Measurements from ENCODE around the gene MATCAP1. TPM values are rescaled to one million over a fixed set of nuclear protein-coding genes. Genes with fewer than 3 reads are reported as not detected.

The MATCAP1 gene
- total RNA-seq, 1 experiment from 2014 or later = 16.2 TPM

GRCh38 chr16:67165121-67166078 is 18.4 kb downstream of the MATCAP1 start:
- Histone ChIP-seq H3K27me3 (ENCODE audit: control insufficient read depth, insufficient read depth, low read length) (peaks cover 93% of the 10 kb centered on the region), H3K4me3 (ENCODE audit: insufficient read depth, low read depth, low read length) (peak overlapping the region; percentile 33)
- peak; percentile 81 for DNase-seq

GRCh38 chr16:67164599-67165061 is 19.1 kb downstream of the MATCAP1 start, which contains the start of gene HSF4:
TSS of gene HSF4 (plus strand) at chr16:67164745. CDS start at chr16:67164812, 67 bp downstream.
- no peaks in the 10 kb centered on the region for H3K36me3 ChIP-seq (replicated peaks; ENCODE audit: control insufficient read depth, insufficient read depth, low read length)
- peak; percentile 90 for DNase-seq
- peaks cover 99% of the 10 kb centered on the region for H3K27me3 ChIP-seq (ENCODE audit: control insufficient read depth, insufficient read depth, low read length)
- peak within 1 kb of the TSS; percentile 43 for H3K4me3 ChIP-seq (ENCODE audit: insufficient read depth, low read depth, low read length)

More at GRCh38 chr16:67165121-67166078, 18.4 kb downstream of the MATCAP1 start:
- H3K36me3 ChIP-seq (replicated peaks; ENCODE audit: control insufficient read depth, insufficient read depth, low read length) = no peaks in the 10 kb centered on the region

- H3K4me3 ChIP-seq (ENCODE audit: insufficient read depth, low read depth, low read length) = peak overlapping the region; percentile 43
- peak; percentile 76 for DNase-seq
- no peaks in the 10 kb centered on the region for H3K36me3 ChIP-seq (replicated peaks; ENCODE audit: control insufficient read depth, insufficient read depth, low read length)
- H3K27me3 ChIP-seq (ENCODE audit: control insufficient read depth, insufficient read depth, low read length) = peaks cover 99% of the 10 kb centered on the region
Observed at GRCh38 chr16:67163999-67164558, 19.7 kb downstream of the MATCAP1 start.

- peak overlapping the region; percentile 43 for H3K4me3 ChIP-seq (ENCODE audit: insufficient read depth, low read depth, low read length)
- no peaks in the 10 kb centered on the region for H3K36me3 ChIP-seq (replicated peaks; ENCODE audit: control insufficient read depth, insufficient read depth, low read length)
- DNase-seq = peak; percentile 84
- H3K27me3 ChIP-seq (ENCODE audit: control insufficient read depth, insufficient read depth, low read length) = peaks cover 99% of the 10 kb centered on the region
Observed at GRCh38 chr16:67163164-67163998, 20.4 kb downstream of the MATCAP1 start.

GRCh38 chr16:67162506-67163163 is 21.1 kb downstream of the MATCAP1 start:
- Histone ChIP-seq H3K36me3 (replicated peaks; ENCODE audit: control insufficient read depth, insufficient read depth, low read length) (no peaks in the 10 kb centered on the region), H3K27me3 (ENCODE audit: control insufficient read depth, insufficient read depth, low read length) (peaks cover 99% of the 10 kb centered on the region), H3K4me3 (ENCODE audit: insufficient read depth, low read depth, low read length) (peak overlapping the region; percentile 43; the same call in 1 of the 2 replicates)
- DNase-seq = peak; percentile 77

- Histone ChIP-seq H3K4me3 (ENCODE audit: insufficient read depth, low read depth, low read length) (no peak overlapping the region), H3K36me3 (replicated peaks; ENCODE audit: control insufficient read depth, insufficient read depth, low read length) (no peaks in the 10 kb centered on the region), H3K27me3 (ENCODE audit: control insufficient read depth, insufficient read depth, low read length) (peaks cover 99% of the 10 kb centered on the region)
- peak; percentile 75 for DNase-seq
Observed at GRCh38 chr16:67161595-67162058, 22.1 kb downstream of the MATCAP1 start.

GRCh38 chr16:67158637-67159600 is 24.8 kb downstream of the MATCAP1 start:
- Histone ChIP-seq H3K4me3 (ENCODE audit: insufficient read depth, low read depth, low read length) (peak overlapping the region; percentile 58), H3K27me3 (ENCODE audit: control insufficient read depth, insufficient read depth, low read length) (peaks cover 99% of the 10 kb centered on the region), H3K36me3 (replicated peaks; ENCODE audit: control insufficient read depth, insufficient read depth, low read length) (no peaks in the 10 kb centered on the region)
- peak; percentile 78 for DNase-seq

- H3K36me3 ChIP-seq (replicated peaks; ENCODE audit: control insufficient read depth, insufficient read depth, low read length) = no peaks in the 10 kb centered on the region
- H3K27me3 ChIP-seq (ENCODE audit: control insufficient read depth, insufficient read depth, low read length) = peaks cover 99% of the 10 kb centered on the region
- H3K4me3 ChIP-seq (ENCODE audit: insufficient read depth, low read depth, low read length) = no peak overlapping the region
- no peak for DNase-seq
Observed at GRCh38 chr16:67157892-67158635, 25.7 kb downstream of the MATCAP1 start.

GRCh38 chr16:67157106-67157748 is 26.5 kb downstream of the MATCAP1 start:
- H3K4me3 ChIP-seq (ENCODE audit: insufficient read depth, low read depth, low read length) = no peak overlapping the region
- DNase-seq = no peak
- no peaks in the 10 kb centered on the region for H3K36me3 ChIP-seq (replicated peaks; ENCODE audit: control insufficient read depth, insufficient read depth, low read length)
- peaks cover 99% of the 10 kb centered on the region for H3K27me3 ChIP-seq (ENCODE audit: control insufficient read depth, insufficient read depth, low read length)

GRCh38 chr16:67156143-67156844 is 27.5 kb downstream of the MATCAP1 start:
- Histone ChIP-seq H3K4me3 (ENCODE audit: insufficient read depth, low read depth, low read length) (no peak overlapping the region), H3K27me3 (ENCODE audit: control insufficient read depth, insufficient read depth, low read length) (peaks cover 99% of the 10 kb centered on the region), H3K36me3 (replicated peaks; ENCODE audit: control insufficient read depth, insufficient read depth, low read length) (no peaks in the 10 kb centered on the region)
- no peak for DNase-seq

- H3K4me3 ChIP-seq (ENCODE audit: insufficient read depth, low read depth, low read length) = peak overlapping the region; percentile 30; the same call in 1 of the 2 replicates
- no peaks in the 10 kb centered on the region for H3K36me3 ChIP-seq (replicated peaks; ENCODE audit: control insufficient read depth, insufficient read depth, low read length)
- peak; percentile 98 for DNase-seq
- H3K27me3 ChIP-seq (ENCODE audit: control insufficient read depth, insufficient read depth, low read length) = peaks cover 100% of the 10 kb centered on the region
Observed at GRCh38 chr16:67155295-67156142, 28.2 kb downstream of the MATCAP1 start.

Data from H7 (cell line).